GM21390 (cell line): ENCODE measurements around the gene DMRTB1.

ENCODE experiments used
- ATAC-seq: cut with Tn5 transposase; IDR thresholded peaks from one replicate; pipeline ENCODE4 v1.9.1; 2021; ENCODE audit not compliant: unreplicated experiment

The DMRTB1 gene

DNA sequence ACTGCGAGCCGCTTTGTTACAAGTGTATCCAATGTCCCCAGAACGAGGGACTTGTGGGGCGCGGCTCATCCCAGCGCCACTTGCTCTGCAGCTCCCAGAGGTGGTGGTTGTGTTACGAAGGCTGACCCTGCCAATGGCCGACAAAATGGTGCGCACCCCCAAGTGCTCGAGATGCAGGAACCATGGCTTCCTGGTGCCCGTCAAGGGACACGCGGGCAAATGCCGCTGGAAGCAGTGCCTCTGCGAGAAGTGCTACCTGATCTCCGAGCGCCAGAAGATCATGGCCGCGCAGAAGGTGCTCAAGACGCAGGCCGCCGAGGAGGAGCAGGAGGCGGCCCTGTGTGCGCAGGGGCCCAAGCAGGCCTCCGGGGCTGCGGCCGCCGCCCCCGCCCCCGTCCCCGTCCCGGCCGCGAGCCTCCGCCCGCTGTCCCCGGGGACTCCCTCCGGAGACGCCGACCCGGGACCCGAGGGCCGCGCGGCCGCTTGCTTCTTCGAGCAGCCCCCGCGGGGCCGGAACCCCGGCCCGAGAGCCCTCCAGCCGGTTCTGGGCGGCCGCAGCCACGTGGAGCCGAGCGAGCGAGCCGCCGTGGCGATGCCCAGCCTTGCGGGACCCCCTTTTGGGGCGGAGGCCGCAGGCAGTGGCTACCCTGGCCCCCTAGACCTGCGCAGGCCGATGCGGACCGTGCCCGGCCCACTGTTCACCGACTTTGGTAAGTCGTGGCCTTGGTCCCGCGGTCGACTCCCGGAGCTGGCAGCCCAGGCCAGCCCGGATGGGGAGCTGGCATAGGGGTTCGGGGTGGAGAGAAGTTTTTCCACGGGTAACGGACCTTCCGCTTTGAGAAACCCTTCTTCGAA lies at the start of gene DMRTB1:
DMRTB1 (plus strand) TSS at position 79 of the 855 bp plus-strand sequence; CDS start at position 134, 55 bp downstream.
- no peak for ATAC-seq

DNA sequence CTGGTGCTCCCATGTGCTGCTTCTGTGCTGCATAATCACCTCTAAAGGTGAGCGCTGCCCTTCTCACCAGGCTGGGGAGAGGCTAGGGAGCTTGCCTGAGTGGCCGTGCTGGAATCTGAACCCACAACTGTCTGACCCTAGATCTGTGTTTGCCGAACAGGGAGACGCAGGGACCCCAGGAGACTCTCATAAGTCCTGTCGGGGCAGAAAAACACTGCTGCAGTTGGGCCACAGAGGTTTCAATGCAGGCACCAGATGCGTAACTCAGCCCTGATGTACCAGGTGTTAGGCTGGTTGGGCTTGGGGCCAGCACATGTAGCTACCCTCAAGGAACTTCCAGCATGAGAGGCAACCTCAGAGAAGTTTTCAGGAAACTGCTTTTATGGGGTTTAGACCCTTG lies 49.5 kb upstream of the DMRTB1 start:
- ATAC-seq = no peak

- ATAC-seq = peak; percentile 48
Observed at GRCh38 chr1:53410100-53410541, 49.1 kb upstream of the DMRTB1 start.

- ATAC-seq = no peak
Observed at GRCh38 chr1:53410701-53411100, 48.5 kb upstream of the DMRTB1 start.

DNA sequence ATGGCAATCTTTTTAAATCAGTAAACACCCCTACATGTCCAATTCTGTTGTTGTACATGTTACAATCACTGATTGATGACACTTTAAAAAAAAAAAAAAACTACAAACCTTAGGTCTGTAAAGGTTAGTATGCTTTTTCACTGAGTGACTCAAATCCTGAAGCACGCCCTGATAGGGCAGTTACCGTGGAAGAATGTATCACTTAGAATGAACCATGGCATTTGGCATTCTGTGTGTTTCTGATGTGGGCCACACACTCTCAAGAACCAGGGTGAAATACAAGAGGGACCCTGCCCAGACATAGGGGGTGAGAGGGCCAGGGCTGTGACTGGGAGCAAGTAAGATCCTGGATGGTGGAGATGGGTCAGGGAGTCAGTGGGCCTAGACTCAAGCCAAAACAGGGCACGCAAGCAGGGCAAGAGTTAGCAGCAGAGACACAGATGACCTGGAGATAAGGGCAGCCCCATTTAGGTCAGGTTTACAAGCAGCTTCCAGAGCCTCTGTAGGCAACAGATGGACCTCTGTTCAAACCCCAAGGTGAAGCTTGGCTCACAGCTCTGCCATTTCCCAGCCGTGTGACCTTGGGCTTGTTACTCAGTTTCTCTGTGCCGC lies 47.6 kb upstream of the DMRTB1 start:
- no peak for ATAC-seq

DNA sequence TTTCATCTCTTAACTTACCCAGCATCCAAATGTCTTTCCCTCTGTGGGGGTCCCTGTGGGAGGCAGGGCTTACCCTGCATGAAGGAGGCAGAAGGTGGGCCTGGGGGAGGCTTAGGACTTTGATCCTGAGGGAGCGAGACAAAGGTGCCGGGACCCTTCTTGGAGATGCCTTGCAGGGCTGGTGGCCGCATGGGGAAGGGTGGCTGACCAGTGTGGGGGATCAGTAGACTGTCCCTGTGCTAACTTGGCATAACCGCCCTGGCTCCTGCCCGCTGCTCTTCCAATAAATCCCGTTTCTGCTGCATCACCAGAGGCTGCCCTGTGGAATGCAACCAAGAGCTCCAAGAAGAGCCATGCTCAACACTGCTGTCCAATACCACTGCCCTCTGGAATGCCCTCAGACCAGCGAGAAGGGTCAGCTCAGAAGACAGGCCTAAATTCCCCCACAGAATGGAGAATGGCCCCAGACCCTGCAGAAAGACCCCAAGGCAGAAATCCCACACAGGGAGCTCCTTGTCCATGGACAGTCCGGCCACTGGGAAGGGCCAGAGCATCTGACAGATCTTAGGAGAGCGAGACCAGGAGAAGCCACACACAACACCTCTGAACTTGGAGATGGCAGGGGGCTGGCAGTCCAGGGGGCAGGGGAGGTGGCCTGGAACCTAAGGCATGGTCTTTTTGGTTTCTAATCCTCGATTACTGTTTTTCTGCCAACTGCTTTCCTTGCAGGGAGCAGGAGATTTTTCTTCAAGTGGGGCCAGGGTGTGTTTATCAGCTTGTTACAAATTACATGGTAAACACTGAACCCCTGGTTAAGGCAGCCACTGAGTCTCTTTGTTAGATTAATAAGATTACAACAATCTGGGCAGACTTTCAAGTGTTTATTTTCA lies 46.7 kb upstream of the DMRTB1 start:
- ATAC-seq = no peak

- ATAC-seq = no peak
Observed at GRCh38 chr1:53413175-53414001, 45.8 kb upstream of the DMRTB1 start.

- ATAC-seq = no peak
Observed at GRCh38 chr1:53414632-53415031, 44.6 kb upstream of the DMRTB1 start.

DNA sequence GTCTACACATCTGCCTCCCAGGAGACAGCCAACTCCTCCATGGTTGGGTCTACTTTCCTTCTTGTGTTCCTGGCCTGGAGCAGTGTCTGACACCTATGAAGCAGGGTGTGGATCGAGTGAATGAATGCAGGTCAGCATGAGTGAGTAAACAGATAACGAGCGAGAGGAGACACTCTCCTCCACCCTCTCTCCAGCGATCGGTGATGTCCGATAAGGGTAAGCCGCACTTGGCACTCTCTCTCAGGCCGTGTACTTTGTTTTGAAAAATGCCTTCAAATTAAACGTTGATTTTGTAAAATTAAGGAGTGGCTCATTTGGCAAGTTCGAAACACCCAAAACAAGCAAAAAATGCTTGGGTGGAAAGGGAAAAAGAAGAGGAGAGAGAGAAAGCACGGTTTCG lies 43.8 kb upstream of the DMRTB1 start:
- ATAC-seq = no peak

GRCh38 chr1:53416269-53416813 lies 42.9 kb upstream of the DMRTB1 start:
- ATAC-seq = no peak

- ATAC-seq = no peak
Observed at GRCh38 chr1:53417074-53417511, 42.1 kb upstream of the DMRTB1 start.

DNA sequence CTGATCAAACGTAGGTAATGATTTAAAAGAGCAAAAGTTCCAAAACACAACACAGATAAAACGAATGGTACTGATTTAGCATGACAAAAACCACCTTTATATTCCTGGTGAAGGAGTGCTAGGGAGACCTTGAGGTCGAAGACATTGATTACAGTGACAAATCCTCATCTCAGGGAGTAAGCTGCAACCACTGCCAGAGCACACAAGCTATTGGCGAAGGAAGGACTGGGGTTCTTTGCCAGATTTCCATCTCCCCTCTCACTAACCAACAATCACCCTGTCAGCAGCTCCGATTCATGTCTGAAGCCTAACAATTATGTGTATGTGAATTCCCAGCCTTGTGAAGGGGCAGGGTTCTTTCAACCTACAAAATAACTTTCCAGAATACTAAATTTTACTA lies 40.2 kb upstream of the DMRTB1 start:
- no peak for ATAC-seq

- no peak for ATAC-seq
Observed at GRCh38 chr1:53420341-53420740, 38.9 kb upstream of the DMRTB1 start.

DNA sequence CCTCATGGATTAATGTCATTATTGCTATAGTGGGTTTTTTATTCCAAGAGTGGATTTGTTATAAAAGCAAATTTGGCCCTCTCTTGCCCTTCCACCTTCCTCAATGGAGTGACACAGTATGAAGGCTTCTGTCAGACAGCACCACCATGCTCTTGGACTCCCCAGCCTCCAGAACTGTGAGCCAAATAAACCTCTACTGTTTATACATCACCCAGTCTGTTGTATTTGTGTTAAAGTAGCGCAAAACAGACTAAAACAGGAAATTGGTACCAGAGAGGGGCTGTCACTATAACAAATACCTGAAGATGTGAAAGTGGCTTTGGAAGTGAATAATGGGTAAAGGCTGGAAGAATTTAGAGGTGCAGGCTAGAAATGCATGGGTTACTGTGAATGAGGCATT lies 38.0 kb upstream of the DMRTB1 start:
- no peak for ATAC-seq

DNA sequence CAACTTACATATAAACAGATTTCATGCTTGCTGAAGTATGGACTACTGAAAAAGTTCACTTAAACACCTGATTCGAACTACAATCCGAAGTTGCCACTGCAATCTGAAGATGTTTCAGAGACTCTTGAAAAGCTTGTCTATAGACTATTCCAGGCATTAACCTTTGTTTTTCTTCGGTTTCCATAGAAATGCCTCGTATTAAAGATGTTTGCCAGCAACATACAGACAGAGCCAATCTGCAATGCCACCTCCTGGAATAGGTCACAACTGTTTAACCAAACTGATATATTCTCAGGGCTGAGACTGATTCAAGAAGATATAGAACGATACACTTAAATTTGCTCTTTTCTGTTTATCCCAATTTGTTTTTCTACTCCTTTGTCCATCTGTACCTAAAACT lies 28.9 kb upstream of the DMRTB1 start:
- no peak for ATAC-seq

GRCh38 chr1:53430779-53431178 lies 28.4 kb upstream of the DMRTB1 start:
- no peak for ATAC-seq

DNA sequence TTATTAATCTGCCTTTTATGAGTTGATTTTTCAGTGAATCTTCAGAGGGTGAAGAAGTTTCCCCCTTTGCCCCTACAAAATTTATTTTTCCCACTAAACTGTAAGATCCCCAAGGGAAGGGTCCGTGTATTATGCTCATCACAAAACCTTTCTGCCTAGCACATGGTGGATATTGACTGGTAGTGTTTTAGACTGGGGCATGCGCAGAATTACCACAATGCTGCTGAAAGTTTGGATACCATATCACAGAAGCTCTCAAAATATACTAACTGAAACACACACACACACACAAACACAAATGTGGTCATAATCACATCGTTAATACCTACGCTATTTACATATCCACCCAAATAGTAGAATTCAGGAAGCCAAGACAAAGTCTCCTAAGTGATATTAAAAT lies 28.0 kb upstream of the DMRTB1 start:
- ATAC-seq = no peak

- no peak for ATAC-seq
Observed at GRCh38 chr1:53431805-53432565, 27.2 kb upstream of the DMRTB1 start.

GRCh38 chr1:53432611-53433010 lies 26.6 kb upstream of the DMRTB1 start:
- no peak for ATAC-seq
